ENCODE data around the gene FLT1. TPM values are rescaled to one million over a fixed set of nuclear protein-coding genes. Genes with fewer than 3 reads are reported as not detected.

FLT1 gene
- polyA plus RNA-seq, 1 donor (not counting 4 experiments of a cell fraction or from before 2014, with no cell fraction given), result 0.01 TPM

DNA sequence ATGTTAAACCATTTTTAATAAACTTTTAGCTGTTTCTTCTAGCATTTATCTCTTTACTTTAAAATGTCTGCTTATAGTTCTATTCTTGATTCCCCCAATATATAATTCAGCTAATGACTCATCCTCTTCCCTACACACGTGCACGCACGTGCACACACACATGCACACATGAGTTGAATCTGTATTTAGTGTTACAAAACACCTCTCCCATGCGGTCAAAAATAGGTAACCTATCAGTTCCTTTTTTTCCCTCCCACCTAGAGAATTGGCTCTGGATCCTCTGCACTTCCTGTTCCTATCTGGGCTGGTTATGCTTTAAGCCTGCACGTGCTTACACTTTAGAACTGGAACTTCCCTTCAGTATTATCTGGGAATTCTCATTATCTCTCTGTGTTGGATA is 212.5 kb downstream of the FLT1 start:
- Histone ChIP-seq H3K4me3 (ENCODE audit: control insufficient read depth in 2 of 3, extremely low read depth in 1 of 3, insufficient read depth in 2 of 3, low read depth in 1 of 3, low read length in 3 of 3) (no peak overlapping the region), H3K9me3 (ENCODE audit: control insufficient read depth, low read depth, low read length) (no peaks in the 10 kb centered on the region), H4K20me1 (ENCODE audit: control insufficient read depth, extremely low read depth, insufficient read depth, low read length) (no peaks in the 10 kb centered on the region), H3K9ac (ENCODE audit: control insufficient read depth, extremely low read depth, insufficient read depth, low read length) (no peak overlapping the region), H3K4me2 (ENCODE audit: control insufficient read depth, extremely low read depth, insufficient read depth, low read depth, low read length) (no peak overlapping the region), H3K9me1 (ENCODE audit: control insufficient read depth, extremely low read depth, insufficient read depth, low read length) (no peaks in the 10 kb centered on the region), H3K27me3 (ENCODE audit: control insufficient read depth, extremely low read depth, insufficient read depth, low read length) (no peaks in the 10 kb centered on the region), H3K36me3 (ENCODE audit: control insufficient read depth in 2 of 2, extremely low read depth in 1 of 2, insufficient read depth in 2 of 2, low read length in 2 of 2) (peaks cover 1 to 6% of the 10 kb centered on the region in 2 experiments), H2AFZ (ENCODE audit: control insufficient read depth, low read length) (no peak overlapping the region), H3K4me1 (ENCODE audit: control insufficient read depth, extremely low read depth, insufficient read depth, low read length) (no peaks in the 10 kb centered on the region), H3K79me2 (ENCODE audit: control insufficient read depth, insufficient read depth, low read length) (no peaks in the 10 kb centered on the region), H3K27ac (ENCODE audit: control insufficient read depth, insufficient read depth, low read length) (no peak overlapping the region)
- FAIRE-seq (no peak), DNase-seq (ENCODE audit: low read depth, low spot score) (no peak)
- dilution Hi-C loops (cut with MboI; ENCODE audit: extremely low pct_ligation_motif_present, low sequenced_read_pairs), result no loop called here
- no peak for TF ChIP-seq EZH2 (IDR thresholded peaks at IDR 0.05; ENCODE audit: low read length)
- TF ChIP-seq, protein P1, sequence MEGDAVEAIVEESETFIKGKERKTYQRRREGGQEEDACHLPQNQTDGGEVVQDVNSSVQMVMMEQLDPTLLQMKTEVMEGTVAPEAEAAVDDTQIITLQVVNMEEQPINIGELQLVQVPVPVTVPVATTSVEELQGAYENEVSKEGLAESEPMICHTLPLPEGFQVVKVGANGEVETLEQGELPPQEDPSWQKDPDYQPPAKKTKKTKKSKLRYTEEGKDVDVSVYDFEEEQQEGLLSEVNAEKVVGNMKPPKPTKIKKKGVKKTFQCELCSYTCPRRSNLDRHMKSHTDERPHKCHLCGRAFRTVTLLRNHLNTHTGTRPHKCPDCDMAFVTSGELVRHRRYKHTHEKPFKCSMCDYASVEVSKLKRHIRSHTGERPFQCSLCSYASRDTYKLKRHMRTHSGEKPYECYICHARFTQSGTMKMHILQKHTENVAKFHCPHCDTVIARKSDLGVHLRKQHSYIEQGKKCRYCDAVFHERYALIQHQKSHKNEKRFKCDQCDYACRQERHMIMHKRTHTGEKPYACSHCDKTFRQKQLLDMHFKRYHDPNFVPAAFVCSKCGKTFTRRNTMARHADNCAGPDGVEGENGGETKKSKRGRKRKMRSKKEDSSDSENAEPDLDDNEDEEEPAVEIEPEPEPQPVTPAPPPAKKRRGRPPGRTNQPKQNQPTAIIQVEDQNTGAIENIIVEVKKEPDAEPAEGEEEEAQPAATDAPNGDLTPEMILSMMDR (optimal IDR thresholded peaks at IDR 0.05 in 1 of 3, IDR thresholded peaks at IDR 0.05 in 1 of 3, conservative IDR thresholded peaks at IDR 0.05 in 1 of 3; ENCODE audit: extremely low read depth in 1 of 3, insufficient read depth in 2 of 3, low read length in 3 of 3), result no peak

DNA sequence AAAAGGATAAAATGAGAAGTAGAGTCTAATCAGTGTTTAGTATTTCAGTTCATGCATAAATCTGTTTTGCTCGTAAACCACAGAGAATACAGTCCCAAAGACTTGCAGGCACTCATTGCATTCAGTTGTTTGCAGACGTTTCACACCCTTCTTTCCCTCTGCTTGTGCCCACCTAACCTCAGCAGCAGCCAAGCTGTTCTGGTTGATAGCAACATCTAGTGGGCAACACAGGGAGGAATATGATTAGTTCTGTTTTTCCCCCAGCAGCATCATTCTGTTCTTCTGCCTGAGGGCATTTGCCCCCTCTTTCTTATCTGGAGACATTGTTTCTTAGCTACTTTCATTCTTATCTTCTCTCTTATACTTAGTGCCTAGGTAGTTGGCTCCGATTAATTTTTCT is 221.0 kb downstream of the FLT1 start:
- Histone ChIP-seq H3K27ac (ENCODE audit: control insufficient read depth, insufficient read depth, low read length) (no peak overlapping the region), H3K4me3 (ENCODE audit: control insufficient read depth in 2 of 3, extremely low read depth in 1 of 3, insufficient read depth in 2 of 3, low read depth in 1 of 3, low read length in 3 of 3) (no peak overlapping the region), H2AFZ (ENCODE audit: control insufficient read depth, low read length) (no peak overlapping the region), H3K9me3 (ENCODE audit: control insufficient read depth, low read depth, low read length) (no peaks in the 10 kb centered on the region), H3K79me2 (ENCODE audit: control insufficient read depth, insufficient read depth, low read length) (no peaks in the 10 kb centered on the region), H4K20me1 (ENCODE audit: control insufficient read depth, extremely low read depth, insufficient read depth, low read length) (no peaks in the 10 kb centered on the region), H3K27me3 (ENCODE audit: control insufficient read depth, extremely low read depth, insufficient read depth, low read length) (no peaks in the 10 kb centered on the region), H3K36me3 (ENCODE audit: control insufficient read depth in 2 of 2, extremely low read depth in 1 of 2, insufficient read depth in 2 of 2, low read length in 2 of 2) (peaks cover 4 to 6% of the 10 kb centered on the region in 2 experiments), H3K9me1 (ENCODE audit: control insufficient read depth, extremely low read depth, insufficient read depth, low read length) (no peaks in the 10 kb centered on the region), H3K4me2 (ENCODE audit: control insufficient read depth, extremely low read depth, insufficient read depth, low read depth, low read length) (no peak overlapping the region), H3K9ac (ENCODE audit: control insufficient read depth, extremely low read depth, insufficient read depth, low read length) (no peak overlapping the region), H3K4me1 (ENCODE audit: control insufficient read depth, extremely low read depth, insufficient read depth, low read length) (no peaks in the 10 kb centered on the region)
- DNase-seq (ENCODE audit: low read depth, low spot score), result no peak
- dilution Hi-C loops (cut with MboI; ENCODE audit: extremely low pct_ligation_motif_present, low sequenced_read_pairs), result no loop called here
- TF ChIP-seq, protein P1 (optimal IDR thresholded peaks at IDR 0.05 in 1 of 3, IDR thresholded peaks at IDR 0.05 in 1 of 3, conservative IDR thresholded peaks at IDR 0.05 in 1 of 3; ENCODE audit: extremely low read depth in 1 of 3, insufficient read depth in 2 of 3, low read length in 3 of 3), result no peak
- no peak for TF ChIP-seq EZH2 (IDR thresholded peaks at IDR 0.05; ENCODE audit: low read length)
- FAIRE-seq, result no peak
